ENCODE measurements around the gene TPM4.

The TPM4 gene

GRCh38 chr19:16134510-16134909, 58.2 kb downstream of the TPM4 start:
- no peak for DNase-seq

GRCh38 chr19:16135430-16136127, 59.3 kb downstream of the TPM4 start:
- no peak for DNase-seq

GRCh38 chr19:16136185-16136999, 60.1 kb downstream of the TPM4 start:
- no peak for DNase-seq

- DNase-seq = no peak
Observed at GRCh38 chr19:16139752-16140151, 63.5 kb downstream of the TPM4 start.

GRCh38 chr19:16141043-16141442, 64.7 kb downstream of the TPM4 start:
- DNase-seq = no peak

- no peak for DNase-seq
Observed at GRCh38 chr19:16142032-16142580, 65.8 kb downstream of the TPM4 start.

GRCh38 chr19:16143399-16144215, 67.3 kb downstream of the TPM4 start, which contains the start of gene HSH2D:
Gene HSH2D, plus strand, starts transcription at chr19:16143685. Its CDS starts 5,066 bp downstream, at chr19:16148751.
- DNase-seq = no peak

- DNase-seq = no peak
Observed at GRCh38 chr19:16144216-16144581, 67.9 kb downstream of the TPM4 start.

- no peak for DNase-seq
Observed at GRCh38 chr19:16146112-16146511, 69.8 kb downstream of the TPM4 start.

GRCh38 chr19:16148443-16149229, 72.3 kb downstream of the TPM4 start:
- no peak for DNase-seq

Data from NCI-H748 treated with DMSO at 0.1 percent for 48 hours (cell line).